IgD-negative memory B cell (primary cell): ENCODE measurements around the gene FGF18. TPM values are rescaled to one million over a fixed set of nuclear protein-coding genes. Genes with fewer than 3 reads are reported as not detected.
"Not testable (repeated sequence)": the region's sequence is repeated elsewhere in the genome, so short reads cannot be mapped to it uniquely, and the experiment has no call there.

ENCODE experiments used
- H3K27ac Mint-ChIP-seq, 3 donors: one replicate each; pipeline ENCODE4 v1.8.0; 2020 to 2022; ENCODE audit warnings: mild to moderate bottlenecking in 3 of 3, mixed read lengths in 3 of 3, moderate library complexity in 1 of 3
- H3K27me3 Mint-ChIP-seq: one replicate; pipeline ENCODE4 v1.8.0; 2021; ENCODE audit warnings: mixed read lengths
- H3K36me3 Mint-ChIP-seq: one replicate; pipeline ENCODE4 v1.8.0; 2020; ENCODE audit warnings: mild to moderate bottlenecking, mixed read lengths
- H3K4me1 Mint-ChIP-seq, 3 donors: one replicate each; pipeline ENCODE4 v1.8.0; 2020 to 2022; ENCODE audit warnings: mixed read lengths in 3 of 3, mild to moderate bottlenecking in 1 of 3
- H3K4me3 Mint-ChIP-seq, 4 donors: one replicate each; pipeline ENCODE4 v1.8.0; 2020 to 2022; ENCODE audit warnings: mild to moderate bottlenecking in 4 of 4, mixed read lengths in 4 of 4, moderate library complexity in 3 of 4
- H3K9me3 Mint-ChIP-seq, 3 donors: one replicate each; pipeline ENCODE4 v1.8.0; 2020 to 2021; ENCODE audit warnings: mixed read lengths in 3 of 3, mild to moderate bottlenecking in 1 of 3
- polyA plus RNA-seq: library from polyadenylated mRNA; unstranded; fragments of 300-500 nt; fragmentation: Illumina TruSeq; gene quantifications from one replicate; pipeline ENCODE4 v1.2.3, GENCODE V29; 2021

Gene FGF18
- polyA plus RNA-seq, 1 donor from 2014 or later = not detected

DNA sequence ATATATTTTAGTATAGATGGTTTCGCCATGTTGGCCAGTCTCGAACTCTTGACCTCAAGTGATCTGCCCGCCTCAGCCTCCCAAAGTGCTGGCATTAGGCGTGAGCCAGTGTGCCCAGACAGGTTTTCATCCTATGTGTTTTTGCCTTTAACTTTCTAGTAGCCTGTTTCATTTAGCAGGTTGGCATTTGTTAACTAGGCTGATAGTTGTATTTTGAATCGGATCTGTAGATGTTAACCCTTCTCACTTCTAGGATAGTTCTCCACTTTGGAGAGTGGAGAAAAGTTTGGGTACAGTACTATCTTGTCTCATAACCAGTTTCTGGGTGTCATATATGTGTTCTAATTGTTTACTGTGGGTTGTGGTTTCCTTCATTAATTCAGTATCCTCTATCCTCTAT is 7.3 kb upstream of the FGF18 start:
- no peak overlapping the region for H3K27ac Mint-ChIP-seq
- H3K9me3 Mint-ChIP-seq = no peaks in the 10 kb centered on the region
- H3K36me3 Mint-ChIP-seq = peaks cover 5% of the 10 kb centered on the region
- H3K4me3 Mint-ChIP-seq = no peak overlapping the region
- peaks cover 0 to 4% (median 2%) of the 10 kb centered on the region in 3 donors for H3K4me1 Mint-ChIP-seq
- H3K27me3 Mint-ChIP-seq = no peaks in the 10 kb centered on the region

DNA sequence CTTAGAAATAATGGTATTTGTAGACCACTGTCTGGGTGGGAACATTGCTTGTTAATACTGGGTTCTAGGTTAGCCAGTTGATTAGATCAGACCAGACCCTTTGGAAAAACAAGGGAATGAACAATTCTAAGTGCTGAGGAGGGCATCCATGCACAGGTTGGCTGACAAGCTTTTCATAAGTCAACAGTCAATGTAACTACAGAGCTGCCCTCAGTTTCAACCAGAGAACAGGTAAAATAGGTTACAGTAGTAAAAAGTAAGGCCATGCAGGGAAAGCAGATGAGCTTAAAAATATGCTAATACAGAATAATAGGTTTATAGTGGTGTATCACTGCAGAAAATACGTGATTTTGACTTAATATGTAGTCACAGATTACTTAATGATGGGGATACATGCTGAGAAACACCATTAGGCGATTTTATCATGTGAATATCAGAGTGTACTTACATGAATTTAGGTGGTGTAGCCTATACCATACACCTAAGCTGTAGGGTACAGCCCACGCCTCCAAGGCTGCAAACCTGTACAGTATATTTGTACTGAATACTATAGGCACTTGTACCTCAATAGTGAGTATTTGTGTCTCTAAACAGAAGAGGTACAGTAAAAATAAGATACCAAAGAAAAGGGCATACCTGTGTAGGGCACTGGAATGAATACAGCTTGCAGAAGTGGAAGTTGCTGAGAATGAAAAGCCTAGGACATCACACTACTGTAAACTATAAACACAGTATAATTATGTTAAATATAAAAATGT is 6.1 kb upstream of the FGF18 start:
- Mint-ChIP-seq H3K9me3 (no peaks in the 10 kb centered on the region), H3K36me3 (peaks cover 5% of the 10 kb centered on the region), H3K4me3 (no peak overlapping the region), H3K27me3 (peaks cover under 1% of the 10 kb centered on the region), H3K27ac (no peak overlapping the region), H3K4me1 (peaks cover 0 to 8% (median under 1%) of the 10 kb centered on the region in 3 donors)

DNA sequence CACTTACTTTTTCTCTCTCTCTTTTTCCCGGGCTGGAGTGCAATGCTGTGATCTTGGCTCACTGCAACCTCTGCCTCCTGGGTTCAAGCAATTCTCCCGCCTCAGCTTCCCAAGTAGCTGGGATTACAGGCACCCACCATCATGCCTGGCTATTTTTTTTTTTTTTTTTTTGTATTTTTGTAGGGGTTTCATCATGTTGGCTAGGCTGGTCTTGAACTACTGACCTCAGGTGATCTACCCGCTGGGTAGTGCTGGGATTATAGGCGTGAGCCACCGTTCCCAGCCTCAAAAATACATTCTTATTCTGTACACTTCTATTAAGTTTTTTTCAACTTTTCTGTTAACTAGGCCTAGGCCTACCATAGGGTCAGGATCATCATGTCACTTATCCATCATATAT is 5.5 kb upstream of the FGF18 start:
- not testable (repeated sequence) for H3K4me3 Mint-ChIP-seq, H3K36me3 Mint-ChIP-seq, H3K27me3 Mint-ChIP-seq, H3K9me3 Mint-ChIP-seq
- peaks cover 3 to 13% (median 4%) of the 10 kb centered on the region in 3 donors for H3K4me1 Mint-ChIP-seq
- peak overlapping the region in 1 of 3 donors; percentile 57 for H3K27ac Mint-ChIP-seq

DNA sequence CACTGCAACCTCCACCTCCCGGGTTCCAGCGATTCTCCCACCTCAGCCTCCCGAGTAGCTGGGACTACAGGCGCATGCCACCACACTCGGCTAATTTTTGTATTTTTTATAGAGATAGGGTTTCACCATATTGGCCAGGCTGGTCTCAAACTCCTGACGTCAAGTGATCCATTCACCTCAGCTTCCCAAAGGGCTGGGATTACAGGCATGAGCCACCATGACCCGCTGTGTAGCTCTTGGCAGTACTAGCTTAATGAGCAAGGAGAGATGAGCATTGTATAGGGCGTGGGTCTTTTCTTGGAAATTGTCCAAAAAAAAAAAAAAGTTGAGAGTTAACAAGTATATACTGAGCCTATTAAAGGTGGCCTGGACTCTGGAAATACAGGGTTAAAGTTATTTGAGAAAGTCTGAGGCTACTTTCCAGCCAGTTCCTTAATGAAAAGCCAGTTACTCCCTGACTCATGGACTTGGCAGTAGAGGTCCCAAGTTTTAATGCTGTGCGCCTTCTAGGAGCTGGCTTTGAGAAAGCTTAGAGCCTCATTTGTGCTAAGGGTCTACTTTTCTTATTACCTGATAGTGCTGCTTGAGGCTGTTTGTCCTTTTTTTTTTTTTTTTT is 4.2 kb upstream of the FGF18 start:
- Mint-ChIP-seq H3K4me3 (no peak overlapping the region), H3K9me3 (no peaks in the 10 kb centered on the region), H3K4me1 (peaks cover 4 to 13% (median 6%) of the 10 kb centered on the region in 3 donors), H3K27me3 (peaks cover 6% of the 10 kb centered on the region), H3K36me3 (peaks cover 2% of the 10 kb centered on the region), H3K27ac (no peak overlapping the region)

DNA sequence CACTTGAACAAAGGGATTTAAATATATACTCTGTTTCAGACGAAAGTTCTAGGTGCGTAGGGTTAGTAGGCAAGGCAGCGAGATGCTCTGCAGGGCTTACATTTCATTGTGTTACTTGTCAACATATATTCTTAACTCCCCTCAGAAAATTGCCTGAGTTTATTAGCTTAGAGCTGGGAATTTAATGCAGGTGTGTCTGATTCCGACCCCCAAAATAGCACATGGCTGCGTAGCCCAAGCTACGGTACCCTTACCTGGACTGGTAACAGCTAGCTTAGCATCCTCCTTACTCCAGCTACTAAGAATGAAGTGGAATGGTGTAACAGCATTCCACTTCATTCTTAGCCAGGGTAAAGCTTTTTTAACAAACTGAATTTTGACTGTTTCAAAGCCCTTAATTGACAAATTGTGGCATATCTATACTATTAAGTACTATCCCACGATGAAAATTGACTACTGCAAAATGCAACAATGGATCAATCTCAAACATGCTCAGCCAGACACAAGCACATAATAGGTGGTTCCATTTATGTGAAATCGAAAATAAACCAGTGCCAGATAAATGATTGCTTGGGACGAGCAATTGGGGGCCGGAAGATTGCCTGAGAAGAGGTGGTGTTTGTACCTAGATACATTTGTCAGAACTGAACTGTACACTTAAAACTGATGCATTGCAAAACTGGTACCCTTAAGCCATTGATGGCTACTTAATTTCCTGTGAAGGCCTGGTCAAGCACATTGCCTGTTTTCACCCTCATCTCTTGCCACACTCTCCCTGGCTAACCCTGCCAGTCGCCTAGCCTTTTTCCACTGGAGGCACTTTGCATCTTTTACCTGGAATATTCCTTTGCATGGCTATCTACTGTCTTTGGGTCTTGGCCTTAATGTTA is 3.0 kb upstream of the FGF18 start:
- H3K27ac Mint-ChIP-seq = peak overlapping the region in 2 of 3 donors; percentile 33 to 61
- no peaks in the 10 kb centered on the region for H3K9me3 Mint-ChIP-seq
- no peak overlapping the region for H3K4me3 Mint-ChIP-seq
- H3K4me1 Mint-ChIP-seq = peaks cover 4 to 13% (median 6%) of the 10 kb centered on the region in 3 donors
- H3K36me3 Mint-ChIP-seq = peaks cover 2% of the 10 kb centered on the region
- H3K27me3 Mint-ChIP-seq = peaks cover 10% of the 10 kb centered on the region

DNA sequence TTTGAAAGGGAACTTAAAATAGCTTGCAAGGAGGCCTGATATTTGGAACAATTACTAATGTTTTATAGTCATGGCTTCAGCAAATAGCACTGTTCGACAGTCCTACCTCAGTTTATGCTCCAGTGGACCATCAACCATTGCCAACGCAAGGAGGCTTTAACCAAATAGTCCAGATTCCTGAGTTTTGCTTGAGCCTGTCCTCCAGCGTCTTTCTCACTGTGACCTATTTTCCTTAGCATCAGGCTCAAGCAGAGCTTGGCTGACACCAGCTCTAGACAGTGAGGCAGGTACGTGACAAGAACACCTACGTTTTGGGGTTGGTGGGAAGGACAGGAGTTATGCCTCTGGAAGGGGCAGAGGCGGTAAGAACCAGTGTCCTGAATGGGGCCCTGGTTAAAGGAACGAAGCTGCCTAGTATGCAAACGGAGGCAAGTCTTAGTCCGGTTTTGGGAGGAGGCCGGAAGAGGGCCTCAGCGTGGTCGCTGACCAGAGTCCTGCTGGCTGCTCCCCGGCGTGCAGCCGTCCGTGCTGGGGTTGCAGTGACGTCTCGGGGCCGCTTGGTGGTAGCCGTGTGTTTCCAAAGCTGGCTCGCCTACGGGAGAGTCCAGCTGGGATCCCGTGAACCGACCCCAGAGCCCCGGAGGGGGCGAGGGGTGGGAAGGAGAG is 998 bp upstream of the FGF18 start:
- peak overlapping the region in 1 of 3 donors; percentile 56 for H3K27ac Mint-ChIP-seq

DNA sequence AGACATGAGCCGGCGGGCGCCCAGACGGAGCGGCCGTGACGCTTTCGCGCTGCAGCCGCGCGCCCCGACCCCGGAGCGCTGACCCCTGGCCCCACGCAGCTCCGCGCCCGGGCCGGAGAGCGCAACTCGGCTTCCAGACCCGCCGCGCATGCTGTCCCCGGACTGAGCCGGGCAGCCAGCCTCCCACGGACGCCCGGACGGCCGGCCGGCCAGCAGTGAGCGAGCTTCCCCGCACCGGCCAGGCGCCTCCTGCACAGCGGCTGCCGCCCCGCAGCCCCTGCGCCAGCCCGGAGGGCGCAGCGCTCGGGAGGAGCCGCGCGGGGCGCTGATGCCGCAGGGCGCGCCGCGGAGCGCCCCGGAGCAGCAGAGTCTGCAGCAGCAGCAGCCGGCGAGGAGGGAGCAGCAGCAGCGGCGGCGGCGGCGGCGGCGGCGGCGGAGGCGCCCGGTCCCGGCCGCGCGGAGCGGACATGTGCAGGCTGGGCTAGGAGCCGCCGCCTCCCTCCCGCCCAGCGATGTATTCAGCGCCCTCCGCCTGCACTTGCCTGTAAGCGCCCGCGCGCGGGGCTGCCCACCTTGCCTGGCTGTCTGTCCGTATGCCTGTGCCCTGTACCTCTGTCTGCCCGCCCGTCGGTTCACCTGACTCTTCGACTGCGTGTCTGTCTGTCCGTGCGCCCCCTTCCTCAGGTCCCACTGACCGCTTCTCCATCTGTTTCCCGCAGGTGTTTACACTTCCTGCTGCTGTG is 412 bp downstream of the FGF18 start:
- Mint-ChIP-seq H3K27ac (no peak overlapping the region), H3K36me3 (no peaks in the 10 kb centered on the region), H3K27me3 (peaks cover 10% of the 10 kb centered on the region), H3K4me3 (peak overlapping the region in 3 of 4 donors; percentile 71 to 89 (median 89)), H3K4me1 (peaks cover 6 to 13% (median 6%) of the 10 kb centered on the region in 3 donors), H3K9me3 (no peaks in the 10 kb centered on the region)

More for the DNA sequence above, 998 bp upstream of the FGF18 start:
- H3K36me3 Mint-ChIP-seq = no peaks in the 10 kb centered on the region
- H3K27me3 Mint-ChIP-seq = peaks cover 10% of the 10 kb centered on the region
- no peaks in the 10 kb centered on the region for H3K9me3 Mint-ChIP-seq
- H3K4me3 Mint-ChIP-seq = peak overlapping the region; percentile 80 to 84 (median 82)
- H3K4me1 Mint-ChIP-seq = peaks cover 4 to 13% (median 6%) of the 10 kb centered on the region in 3 donors

DNA sequence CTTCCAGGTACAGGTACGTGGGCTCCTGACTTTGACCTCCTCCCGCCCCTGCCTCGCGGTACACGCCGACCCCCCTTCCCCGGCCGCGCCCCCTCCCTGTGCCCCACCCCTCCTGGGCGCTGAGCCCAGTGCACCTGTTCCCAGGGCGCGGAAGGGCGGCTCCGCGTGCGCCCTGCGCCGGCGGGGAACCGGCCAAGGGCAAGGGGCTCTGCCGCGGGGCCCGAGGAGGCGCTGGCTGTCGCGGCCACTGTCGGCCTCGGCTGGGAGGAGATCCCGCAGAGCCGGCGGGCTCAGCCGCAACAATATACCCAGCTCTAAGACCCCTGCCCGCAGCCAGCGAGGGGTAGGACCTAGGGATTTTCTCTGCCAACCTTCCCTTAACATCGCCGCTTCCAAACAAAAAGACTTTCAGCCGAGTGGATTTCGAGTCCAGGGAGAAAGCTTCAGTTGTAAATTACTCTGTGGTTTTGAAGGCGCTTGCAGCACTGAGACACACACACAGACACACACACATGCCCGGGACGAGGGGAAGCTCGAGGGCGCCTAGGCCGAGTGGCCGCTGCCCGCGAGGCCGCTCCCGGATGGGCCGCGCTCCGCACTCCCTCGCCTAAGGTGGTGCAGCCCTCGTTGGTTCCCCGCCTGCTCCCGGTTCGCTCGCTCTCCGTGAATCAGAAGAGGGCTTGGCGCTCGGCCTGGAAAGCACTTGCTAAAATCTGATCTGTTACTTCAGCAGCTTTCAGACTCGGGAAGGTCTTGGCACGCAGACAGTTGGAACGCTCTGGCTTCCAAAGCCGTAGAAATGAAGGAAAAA is 1.2 kb downstream of the FGF18 start:
- Mint-ChIP-seq H3K27ac (no peak overlapping the region), H3K4me1 (peaks cover 6 to 13% (median 6%) of the 10 kb centered on the region in 3 donors), H3K4me3 (peak overlapping the region; percentile 26 to 89 (median 80)), H3K9me3 (no peaks in the 10 kb centered on the region), H3K27me3 (peaks cover 10% of the 10 kb centered on the region), H3K36me3 (no peaks in the 10 kb centered on the region)

DNA sequence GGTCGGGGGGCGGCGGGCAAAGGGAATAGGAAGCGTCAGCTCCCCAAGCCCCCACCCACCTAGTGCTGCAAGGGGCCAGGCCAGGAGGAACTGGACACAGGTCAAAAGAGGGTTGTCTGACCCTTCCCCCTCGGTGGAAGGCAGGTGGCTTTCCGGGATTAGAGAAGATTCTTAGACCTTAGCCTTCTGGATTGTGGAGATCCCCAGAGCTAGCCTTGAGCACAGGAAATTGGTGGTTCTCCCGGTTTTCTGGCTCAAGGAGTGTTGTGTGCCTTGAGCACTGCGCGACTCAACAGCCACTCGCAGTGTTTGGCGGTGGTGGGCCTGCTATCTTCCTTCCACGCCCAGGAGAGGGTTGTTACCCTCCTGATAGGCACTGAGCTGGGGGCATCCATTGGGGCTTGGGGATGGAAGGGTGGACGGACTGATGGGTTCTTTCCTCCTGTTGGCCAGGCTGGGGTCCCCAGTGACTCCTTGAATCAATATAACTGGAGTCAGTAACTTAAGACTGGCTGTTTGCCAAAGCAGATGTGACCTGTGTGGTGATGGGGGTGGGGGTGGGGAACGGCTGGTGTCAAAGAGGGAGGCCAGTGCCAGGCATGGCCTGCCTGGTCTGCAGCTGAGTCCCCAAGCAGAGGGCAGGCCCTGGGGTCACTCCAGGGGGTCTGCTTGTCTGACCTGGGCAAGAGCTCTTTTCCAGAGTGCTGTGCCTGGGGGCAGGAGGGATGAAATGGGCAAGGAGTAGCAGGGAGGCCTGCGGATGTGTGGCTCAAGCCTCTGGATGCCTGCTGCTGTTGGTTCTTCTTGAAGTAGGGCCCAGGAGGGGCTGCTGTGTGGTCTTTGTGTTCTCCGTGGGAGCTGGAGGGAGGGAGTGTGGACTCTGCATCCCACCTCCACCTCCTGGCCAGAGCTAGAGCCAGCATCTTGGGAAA is 2.1 kb downstream of the FGF18 start:
- H3K4me1 Mint-ChIP-seq = peaks cover 6 to 13% (median 6%) of the 10 kb centered on the region in 3 donors
- H3K36me3 Mint-ChIP-seq = no peaks in the 10 kb centered on the region
- peaks cover 10% of the 10 kb centered on the region for H3K27me3 Mint-ChIP-seq
- no peaks in the 10 kb centered on the region for H3K9me3 Mint-ChIP-seq
- no peak overlapping the region for H3K27ac Mint-ChIP-seq
- peak overlapping the region in 2 of 4 donors; percentile 38 to 53 for H3K4me3 Mint-ChIP-seq

DNA sequence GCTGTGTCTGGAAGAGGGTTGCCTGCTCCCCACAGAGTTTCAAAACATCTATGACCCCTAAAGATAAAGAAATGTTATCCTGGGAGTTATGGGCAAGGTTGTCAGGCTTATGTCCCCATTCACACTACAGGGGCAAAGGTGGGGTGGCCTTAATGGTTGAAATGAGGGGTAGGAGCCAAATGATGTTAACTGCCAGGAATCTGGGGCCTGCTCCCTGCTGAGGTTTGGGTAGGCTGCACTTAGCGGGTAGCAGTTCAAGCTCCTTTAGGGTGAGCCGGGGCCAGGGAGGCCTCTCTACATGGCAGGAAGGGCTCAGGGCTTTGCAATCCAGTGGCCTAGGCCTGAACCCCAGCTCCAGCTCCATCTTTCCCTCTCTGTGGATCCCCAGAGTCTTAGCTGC is 3.0 kb downstream of the FGF18 start:
- Mint-ChIP-seq H3K27ac (no peak overlapping the region), H3K4me3 (no peak overlapping the region), H3K27me3 (peaks cover 10% of the 10 kb centered on the region), H3K9me3 (no peaks in the 10 kb centered on the region), H3K4me1 (peaks cover 6% of the 10 kb centered on the region in 3 donors), H3K36me3 (no peaks in the 10 kb centered on the region)

DNA sequence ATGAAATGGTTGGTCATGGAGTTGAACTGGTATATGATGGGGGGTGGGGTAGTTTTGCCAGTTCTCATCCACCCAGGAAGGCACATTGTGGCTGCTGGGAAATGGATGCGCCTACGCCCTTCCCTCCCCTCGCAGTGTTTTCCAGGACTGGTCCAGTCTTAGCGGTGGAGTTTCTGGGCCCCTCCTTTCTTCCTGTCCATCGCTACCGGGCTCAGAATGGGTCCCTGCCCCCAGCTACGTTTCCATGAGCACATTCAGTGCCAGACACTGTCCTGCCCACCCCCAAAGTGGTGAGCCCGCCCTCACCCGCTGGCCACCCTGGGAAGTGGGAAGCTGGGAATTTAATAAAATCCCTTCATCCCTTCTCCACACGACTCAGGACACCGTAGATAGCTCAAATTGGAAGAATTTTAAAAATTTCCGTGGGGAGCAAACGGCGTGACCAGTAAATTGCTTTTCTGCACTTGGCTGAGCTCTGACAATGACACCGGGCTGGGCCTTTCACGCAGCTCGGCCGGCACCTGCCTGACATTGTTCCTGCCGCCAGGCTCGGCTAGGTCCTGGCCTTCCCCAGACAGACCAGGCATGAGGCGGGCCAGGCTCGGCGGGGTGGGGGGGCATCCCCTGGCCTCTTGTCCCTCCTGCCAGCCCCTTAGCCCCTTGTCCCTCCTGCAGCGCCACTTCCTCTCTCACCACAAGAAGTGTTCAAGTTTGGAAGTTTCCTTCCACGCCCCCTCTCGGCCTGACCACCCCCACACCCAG is 3.6 kb downstream of the FGF18 start:
- peaks cover 10% of the 10 kb centered on the region for H3K27me3 Mint-ChIP-seq
- H3K4me1 Mint-ChIP-seq = peaks cover 5 to 6% (median 6%) of the 10 kb centered on the region in 3 donors
- H3K36me3 Mint-ChIP-seq = no peaks in the 10 kb centered on the region
- no peak overlapping the region for H3K27ac Mint-ChIP-seq
- no peaks in the 10 kb centered on the region for H3K9me3 Mint-ChIP-seq
- no peak overlapping the region for H3K4me3 Mint-ChIP-seq

DNA sequence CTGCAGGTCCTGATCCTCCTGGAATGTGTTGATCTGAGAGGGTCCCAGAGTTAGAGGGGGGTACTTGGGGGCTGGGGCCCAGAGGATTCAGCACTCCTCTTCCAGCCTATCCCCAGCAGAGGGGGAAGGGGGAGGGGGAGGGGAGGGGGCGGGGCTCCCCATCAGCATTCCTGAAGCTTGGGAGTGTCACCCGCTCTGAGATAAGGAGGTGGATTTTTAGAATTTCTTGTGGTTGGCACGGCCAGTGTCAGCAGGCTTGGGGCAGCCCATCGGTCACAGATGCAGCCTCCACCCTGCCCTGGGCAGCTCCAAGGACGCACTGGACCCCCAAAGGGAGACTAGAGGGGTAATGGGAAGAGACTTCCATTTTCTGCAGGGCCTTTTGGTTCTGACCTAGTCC is 5.3 kb downstream of the FGF18 start:
- peaks cover 7% of the 10 kb centered on the region for H3K27me3 Mint-ChIP-seq
- no peak overlapping the region for H3K4me3 Mint-ChIP-seq
- no peaks in the 10 kb centered on the region for H3K9me3 Mint-ChIP-seq
- H3K27ac Mint-ChIP-seq = no peak overlapping the region
- H3K36me3 Mint-ChIP-seq = no peaks in the 10 kb centered on the region
- peaks cover 0 to 4% (median 2%) of the 10 kb centered on the region in 3 donors for H3K4me1 Mint-ChIP-seq
